Vagina (tissue), 2 donors: ENCODE data around the gene POLR3C. TPM values are rescaled to one million over a fixed set of nuclear protein-coding genes. Genes with fewer than 3 reads are reported as not detected.

Experiments used
- DNase-seq, 2 donors: peaks; one replicate each; pipeline ENCODE4 v3.0.0-alpha.2; 2017; ENCODE audit errors: extremely low spot score in 2 of 2
- H3K27ac ChIP-seq: fragments of 200-600 bp; sonication (generic); one replicate; pipeline ENCODE4 v1.5.1; 2019
- H3K27me3 ChIP-seq: fragments of 200-600 bp; sonication (generic); one replicate; pipeline ENCODE4 v1.5.1; 2019
- H3K36me3 ChIP-seq, 2 donors: fragments of 200-600 bp; sonication (generic); one replicate each; pipeline ENCODE4 v1.5.1; 2017 to 2019
- H3K4me1 ChIP-seq: fragments of 200-600 bp; sonication (generic); one replicate; pipeline ENCODE4 v1.5.1; 2019
- H3K4me3 ChIP-seq, 2 donors: fragments of 200-600 bp; sonication (generic); 1 replicate in 1 of 2; 2 replicates in 1 of 2; pipeline ENCODE4 v1.5.1; 2016 to 2019
- H3K9me3 ChIP-seq: fragments of 200-600 bp; sonication (generic); one replicate; pipeline ENCODE4 v1.5.1; 2019
- CTCF ChIP-seq, 3 experiments: fragments of 450-650 bp in 2 of 3; fragments of 200-600 bp in 1 of 3; sonication (generic) in 1 of 3; IDR thresholded peaks; one replicate each; pipeline ENCODE4 v1.5.1; 2017 to 2019; ENCODE audit warnings: antibody characterized with exemption in 3 of 3, mild to moderate bottlenecking in 2 of 3, moderate library complexity in 2 of 3
- POLR2A ChIP-seq, 2 donors: fragments of 450-650 bp; IDR thresholded peaks; one replicate each; pipeline ENCODE4 v1.6.1; 2017; ENCODE audit warnings: antibody characterized with exemption in 2 of 2, mild to moderate bottlenecking in 2 of 2, moderate library complexity in 2 of 2
- POLR2AphosphoS5 ChIP-seq, 2 donors: sonication (generic); formaldehyde crosslinking; IDR thresholded peaks; one replicate each; pipeline ENCODE4 v1.9.0; 2017; ENCODE audit warnings: antibody characterized with exemption in 2 of 2, mild to moderate bottlenecking in 2 of 2, low read depth in 1 of 2; ENCODE audit not compliant: insufficient read depth in 1 of 2
- intact Hi-C: fragments of 100-400 bp; cut with DNase I; formaldehyde crosslinking; loops from one replicate; pipeline ENCODE4 v1.15.1; 2023
- microRNA-seq: library from miRNA; unstranded; fragments of <30 nt; microRNA quantifications from one replicate; pipeline ENCODE4, GENCODE V29; 2017; ENCODE audit warnings: borderline number of aligned reads, borderline replicate concordance
- small RNA-seq: library from RNA; depleted of rRNA; stranded (forward); fragments of <200 nt; gene quantifications from one replicate; pipeline ENCODE3, GENCODE V24; 2016
- total RNA-seq: library from RNA; depleted of rRNA; stranded (reverse); fragments of >200 nt; gene quantifications from one replicate; pipeline ENCODE4 v1.2.3, GENCODE V29; 2016

The POLR3C gene
- total RNA-seq, 1 donor from 2014 or later: 34.6 TPM

GRCh38 chr1:145891143-145891542 is 67.1 kb downstream of the POLR3C start:
- H3K9me3 ChIP-seq: no peaks in the 10 kb centered on the region
- DNase-seq: peak in 1 of 2 donors; percentile 84
- intact Hi-C loops: no loop called here
- TF ChIP-seq POLR2A (IDR thresholded peaks at IDR 0.05): no peak
- no peak for TF ChIP-seq POLR2AphosphoS5 (IDR thresholded peaks at IDR 0.05; ENCODE audit: insufficient read depth in 1 of 2, low read depth in 1 of 2)
- TF ChIP-seq CTCF (IDR thresholded peaks at IDR 0.05): no peak
- peak overlapping the region; percentile 96 for H3K27ac ChIP-seq
- H3K4me3 ChIP-seq: no peak overlapping the region
- no peaks in the 10 kb centered on the region for H3K36me3 ChIP-seq
- peaks cover 31% of the 10 kb centered on the region for H3K4me1 ChIP-seq
- no peaks in the 10 kb centered on the region for H3K27me3 ChIP-seq

DNA sequence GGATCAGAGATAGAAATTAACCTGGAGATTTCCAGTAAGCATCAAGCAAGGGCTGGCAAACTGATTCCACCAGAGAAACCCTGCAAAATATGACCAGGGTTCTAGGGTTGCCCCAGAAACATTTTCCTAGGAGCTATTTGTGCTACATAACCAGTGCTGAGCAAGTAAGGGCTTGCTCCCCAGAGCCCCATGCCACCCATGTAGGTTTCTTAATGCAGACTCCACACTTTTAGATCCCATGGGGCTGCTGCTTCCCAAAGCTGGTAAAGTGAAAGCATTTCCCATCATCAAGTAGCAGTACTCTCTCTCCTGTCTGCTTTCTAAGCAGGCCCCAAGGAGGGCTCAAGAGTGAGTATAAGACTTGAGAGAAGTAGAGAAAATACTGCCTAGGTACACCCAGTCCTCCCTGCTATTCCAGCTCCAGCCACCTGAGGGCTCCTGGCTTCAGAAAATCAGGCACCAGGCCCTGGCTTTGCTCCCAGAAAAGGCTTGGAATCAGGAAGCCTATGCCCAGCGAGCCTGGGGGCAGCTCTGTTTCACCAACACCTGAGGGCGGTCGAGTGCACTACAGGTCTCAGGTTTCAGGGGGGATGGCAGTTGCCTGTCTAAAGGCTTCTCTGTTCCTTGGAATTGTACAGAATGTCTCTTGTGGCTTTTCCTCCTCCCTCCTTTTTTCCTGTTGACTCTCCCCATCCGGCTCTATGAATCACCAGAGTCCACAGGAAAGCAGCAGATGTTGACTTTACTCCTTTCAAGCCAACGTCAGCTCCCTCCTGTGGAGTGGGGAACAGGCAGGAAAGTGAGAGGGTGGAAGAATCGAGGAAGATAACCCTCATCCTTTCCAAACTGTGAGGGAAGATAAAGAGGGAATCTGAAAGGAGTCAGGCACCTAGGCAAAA is 67.8 kb downstream of the POLR3C start:
- Histone ChIP-seq H3K36me3 (no peaks in the 10 kb centered on the region), H3K27ac (peak overlapping the region; percentile 96), H3K4me3 (peak overlapping the region; percentile 4 to 28), H3K27me3 (no peaks in the 10 kb centered on the region), H3K4me1 (peaks cover 31% of the 10 kb centered on the region), H3K9me3 (no peaks in the 10 kb centered on the region)
- DNase-seq: peak in 1 of 2 donors; percentile 98
- TF ChIP-seq POLR2AphosphoS5 (IDR thresholded peaks at IDR 0.05; ENCODE audit: insufficient read depth in 1 of 2, low read depth in 1 of 2) (peak; percentile 83 to 94), POLR2A (IDR thresholded peaks at IDR 0.05) (peak in 1 of 2 donors; percentile 47), CTCF (IDR thresholded peaks at IDR 0.05) (peak; percentile 89 to 99 (median 90))
- intact Hi-C loops: no loop called here

GRCh38 chr1:145892486-145893087 is 68.6 kb downstream of the POLR3C start:
- Histone ChIP-seq H3K4me1 (peaks cover 31% of the 10 kb centered on the region), H3K4me3 (peak overlapping the region; percentile 4 to 28), H3K27me3 (no peaks in the 10 kb centered on the region), H3K9me3 (no peaks in the 10 kb centered on the region), H3K27ac (peak overlapping the region; percentile 96), H3K36me3 (no peaks in the 10 kb centered on the region)
- TF ChIP-seq CTCF (IDR thresholded peaks at IDR 0.05): no peak
- TF ChIP-seq POLR2A (IDR thresholded peaks at IDR 0.05): no peak
- TF ChIP-seq POLR2AphosphoS5 (IDR thresholded peaks at IDR 0.05; ENCODE audit: insufficient read depth in 1 of 2, low read depth in 1 of 2): no peak
- intact Hi-C loops: no loop called here
- DNase-seq: peak in 1 of 2 donors; percentile 86

GRCh38 chr1:145893306-145894055 is 69.5 kb downstream of the POLR3C start:
- Histone ChIP-seq H3K27me3 (no peaks in the 10 kb centered on the region), H3K4me1 (peaks cover 31% of the 10 kb centered on the region), H3K27ac (peak overlapping the region; percentile 96), H3K36me3 (no peaks in the 10 kb centered on the region), H3K4me3 (no peak overlapping the region), H3K9me3 (no peaks in the 10 kb centered on the region)
- peak in 1 of 2 donors; percentile 80 for DNase-seq
- intact Hi-C loops: no loop called here
- no peak for TF ChIP-seq POLR2A (IDR thresholded peaks at IDR 0.05)
- TF ChIP-seq POLR2AphosphoS5 (IDR thresholded peaks at IDR 0.05; ENCODE audit: insufficient read depth in 1 of 2, low read depth in 1 of 2): no peak
- no peak for TF ChIP-seq CTCF (IDR thresholded peaks at IDR 0.05)

Small RNA genes lying within 50 kb of the gene (microRNA-seq; reads per million reads assigned to microRNA genes)
- gene MIR6736: not detected

Small RNA genes lying within 50 kb of the gene (small RNA-seq; reads per million reads assigned to genes)
- not detected for gene MIR6736

Other genes with a start within 250 kb of the POLR3C start
- 29.0 TPM for gene GPR89A, start 216.2 kb upstream of the POLR3C start, total RNA-seq
- gene PDZK1, start 116.8 kb upstream of the POLR3C start, total RNA-seq: 0.49 TPM
- 0.49 TPM for gene CD160, start 104.7 kb upstream of the POLR3C start, total RNA-seq
- gene RNF115, start 105 bp upstream of the POLR3C start, total RNA-seq: 16.2 TPM
- gene NUDT17, start 21.4 kb downstream of the POLR3C start, total RNA-seq: 2.5 TPM
- 40.5 TPM for gene PIAS3, start 34.9 kb downstream of the POLR3C start, total RNA-seq
- 17.9 TPM for gene ANKRD35, start 61.7 kb downstream of the POLR3C start, total RNA-seq
- gene ITGA10, start 85.8 kb downstream of the POLR3C start, total RNA-seq: 6.1 TPM
- 23.6 TPM for gene PEX11B, start 94.5 kb downstream of the POLR3C start, total RNA-seq
- gene RBM8A, start 103.3 kb downstream of the POLR3C start, total RNA-seq: 93.3 TPM
- gene LIX1L, start 133.8 kb downstream of the POLR3C start, total RNA-seq: 25.0 TPM
- gene ANKRD34A, start 140.4 kb downstream of the POLR3C start, total RNA-seq: 1.7 TPM
- gene POLR3GL, start 140.5 kb downstream of the POLR3C start, total RNA-seq: 15.0 TPM
- gene TXNIP, start 172.4 kb downstream of the POLR3C start, total RNA-seq: 1,858 TPM
- gene HJV, start 197.5 kb downstream of the POLR3C start, total RNA-seq: not detected